ENCODE measurements around the gene PI4KA.
"Not testable (repeated sequence)": the region's sequence is repeated elsewhere in the genome, so short reads cannot be mapped to it uniquely, and the experiment has no call there.

Gene PI4KA

DNA sequence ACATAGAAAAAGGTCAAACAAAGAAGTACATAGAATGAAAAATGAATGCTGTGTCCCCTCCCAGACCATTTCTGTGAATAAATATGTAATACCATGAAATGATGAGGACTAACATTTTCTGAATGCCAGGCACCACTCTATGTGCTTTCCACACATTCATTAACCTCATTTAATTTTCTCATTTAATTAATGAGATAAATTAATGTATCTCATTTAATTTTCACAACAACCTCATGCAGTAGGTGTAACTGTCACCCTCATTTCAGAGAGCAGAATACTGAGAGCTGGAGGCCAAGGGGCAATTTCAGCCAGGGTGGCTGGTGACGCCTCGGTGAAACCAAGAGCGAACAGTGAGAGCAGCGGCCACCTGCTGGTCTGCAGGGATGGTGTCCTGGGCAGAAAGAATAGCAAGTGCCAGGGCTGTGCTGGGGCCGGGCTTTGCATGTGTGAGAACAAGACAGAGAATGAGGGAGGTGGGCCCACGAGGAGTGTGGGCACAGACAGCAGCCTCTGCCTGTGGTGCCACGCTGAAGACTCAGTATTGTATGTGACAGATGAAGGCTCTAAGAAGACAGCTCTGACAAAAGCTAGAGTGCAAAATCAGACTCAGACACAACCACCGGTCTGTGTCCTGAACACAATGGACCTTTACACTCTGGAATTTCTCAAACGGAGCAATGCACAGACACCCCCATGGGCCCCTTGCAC is 86.5 kb downstream of the PI4KA start:
- no peak for TF ChIP-seq MAX (IDR thresholded peaks at IDR 0.05; ENCODE audit: low read depth, low read length)
- TF ChIP-seq, protein P1, sequence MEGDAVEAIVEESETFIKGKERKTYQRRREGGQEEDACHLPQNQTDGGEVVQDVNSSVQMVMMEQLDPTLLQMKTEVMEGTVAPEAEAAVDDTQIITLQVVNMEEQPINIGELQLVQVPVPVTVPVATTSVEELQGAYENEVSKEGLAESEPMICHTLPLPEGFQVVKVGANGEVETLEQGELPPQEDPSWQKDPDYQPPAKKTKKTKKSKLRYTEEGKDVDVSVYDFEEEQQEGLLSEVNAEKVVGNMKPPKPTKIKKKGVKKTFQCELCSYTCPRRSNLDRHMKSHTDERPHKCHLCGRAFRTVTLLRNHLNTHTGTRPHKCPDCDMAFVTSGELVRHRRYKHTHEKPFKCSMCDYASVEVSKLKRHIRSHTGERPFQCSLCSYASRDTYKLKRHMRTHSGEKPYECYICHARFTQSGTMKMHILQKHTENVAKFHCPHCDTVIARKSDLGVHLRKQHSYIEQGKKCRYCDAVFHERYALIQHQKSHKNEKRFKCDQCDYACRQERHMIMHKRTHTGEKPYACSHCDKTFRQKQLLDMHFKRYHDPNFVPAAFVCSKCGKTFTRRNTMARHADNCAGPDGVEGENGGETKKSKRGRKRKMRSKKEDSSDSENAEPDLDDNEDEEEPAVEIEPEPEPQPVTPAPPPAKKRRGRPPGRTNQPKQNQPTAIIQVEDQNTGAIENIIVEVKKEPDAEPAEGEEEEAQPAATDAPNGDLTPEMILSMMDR (IDR thresholded peaks at IDR 0.05; ENCODE audit: low read depth, low read length), result no peak
- no peak for TF ChIP-seq POLR2A (IDR thresholded peaks at IDR 0.05; ENCODE audit: extremely low read depth, insufficient read length)
- no peak for TF ChIP-seq MYC (IDR thresholded peaks at IDR 0.05; ENCODE audit: low read depth, low read length)
- H3K4me3 ChIP-seq (ENCODE audit: low read depth, low read length), result no peak overlapping the region
- no peak for DNase-seq (ENCODE audit: low read depth)

DNA sequence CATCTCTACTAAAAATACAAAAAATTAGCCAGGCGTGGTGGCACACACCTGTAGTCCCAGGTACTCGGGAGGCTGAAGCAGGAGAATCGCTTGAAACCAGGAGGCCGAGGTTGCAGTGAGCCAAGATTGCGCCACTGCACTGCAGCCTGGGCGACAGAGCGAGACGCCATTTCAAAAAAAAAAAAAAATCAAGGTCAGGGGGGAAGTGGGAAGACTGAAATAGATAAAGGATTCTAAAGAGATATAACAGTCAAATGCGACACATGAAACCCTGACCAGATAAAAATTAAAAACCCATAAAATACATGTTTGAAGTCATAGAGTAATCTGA is 89.2 kb downstream of the PI4KA start:
- not testable (repeated sequence) for H3K4me3 ChIP-seq (ENCODE audit: low read depth, low read length); DNase-seq (ENCODE audit: low read depth)

DNA sequence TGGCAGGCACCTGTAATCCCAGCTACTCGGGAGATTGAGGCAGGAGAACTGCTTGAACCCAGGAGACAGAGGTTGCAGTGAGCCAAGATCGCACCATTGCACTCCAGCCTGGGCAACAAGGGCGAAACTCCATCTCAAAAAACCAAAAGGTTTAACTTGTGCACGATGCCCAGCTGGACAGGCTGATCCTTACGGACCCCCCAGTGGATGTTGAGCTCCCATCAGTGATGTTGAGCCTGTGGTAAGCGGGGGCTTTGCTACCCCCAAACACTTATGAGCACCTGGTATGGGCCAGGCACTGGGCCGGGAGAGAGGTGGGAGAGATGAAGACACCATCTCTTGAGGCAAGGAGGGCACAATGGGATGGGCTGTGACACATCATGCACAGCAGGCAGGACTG is 92.1 kb downstream of the PI4KA start:
- no peak overlapping the region for H3K4me3 ChIP-seq (ENCODE audit: low read depth, low read length)
- TF ChIP-seq, protein P1 (IDR thresholded peaks at IDR 0.05; ENCODE audit: low read depth, low read length), result no peak
- TF ChIP-seq POLR2A (IDR thresholded peaks at IDR 0.05; ENCODE audit: extremely low read depth, insufficient read length), result no peak
- TF ChIP-seq MAX (IDR thresholded peaks at IDR 0.05; ENCODE audit: low read depth, low read length), result no peak
- TF ChIP-seq MYC (IDR thresholded peaks at IDR 0.05; ENCODE audit: low read depth, low read length), result no peak
- no peak for DNase-seq (ENCODE audit: low read depth)

DNA sequence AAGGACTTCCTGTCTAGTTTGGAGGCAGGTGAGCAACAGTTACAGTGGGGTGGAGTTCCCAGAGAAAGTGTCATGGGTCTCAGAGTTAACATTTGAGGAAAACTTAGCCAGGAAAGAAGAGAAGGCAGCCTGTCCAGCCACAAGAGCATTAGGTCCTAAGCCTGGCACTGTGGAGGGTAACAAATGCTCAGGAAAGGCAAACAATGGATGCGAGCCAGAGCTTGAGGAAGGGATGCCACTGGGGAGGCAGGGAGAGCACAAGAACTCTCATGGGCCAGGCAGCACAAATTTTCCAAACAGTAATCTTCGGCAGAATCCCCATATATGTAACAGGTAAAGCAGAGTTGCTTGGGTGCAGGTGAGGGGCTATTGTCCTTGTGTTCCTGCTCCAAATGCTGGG is 92.7 kb downstream of the PI4KA start:
- DNase-seq (ENCODE audit: low read depth), result no peak
- H3K4me3 ChIP-seq (ENCODE audit: low read depth, low read length), result no peak overlapping the region
- no peak for TF ChIP-seq POLR2A (IDR thresholded peaks at IDR 0.05; ENCODE audit: extremely low read depth, insufficient read length)
- no peak for TF ChIP-seq MYC (IDR thresholded peaks at IDR 0.05; ENCODE audit: low read depth, low read length)
- TF ChIP-seq, protein P1 (IDR thresholded peaks at IDR 0.05; ENCODE audit: low read depth, low read length), result no peak
- no peak for TF ChIP-seq MAX (IDR thresholded peaks at IDR 0.05; ENCODE audit: low read depth, low read length)

DNA sequence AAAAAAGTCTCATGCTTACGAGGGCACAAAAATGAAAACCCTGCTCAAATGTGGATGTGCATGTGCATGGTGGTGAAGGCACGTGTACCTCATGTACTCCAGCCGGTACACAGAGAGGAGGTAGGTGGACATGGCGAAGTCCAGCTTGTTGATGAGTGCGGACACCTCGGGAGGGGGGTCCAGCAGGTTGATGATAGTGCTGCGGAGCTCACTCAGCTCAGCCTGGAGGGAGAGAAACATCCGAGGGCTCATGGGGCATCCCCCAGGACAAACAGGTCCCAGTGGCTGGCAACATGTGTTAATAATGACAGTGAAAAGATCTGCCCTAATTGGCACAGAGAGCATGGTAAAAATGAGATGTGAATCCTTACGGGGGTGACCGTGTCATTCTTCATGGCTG is 93.9 kb downstream of the PI4KA start:
- no peak overlapping the region for H3K4me3 ChIP-seq (ENCODE audit: low read depth, low read length)
- no peak for DNase-seq (ENCODE audit: low read depth)

GRCh38 chr22:20764471-20764720 is 94.2 kb downstream of the PI4KA start:
- H3K4me3 ChIP-seq (ENCODE audit: low read depth, low read length), result no peak overlapping the region
- no peak for DNase-seq (ENCODE audit: low read depth)
- TF ChIP-seq, protein P1 (IDR thresholded peaks at IDR 0.05; ENCODE audit: low read depth, low read length), result no peak
- TF ChIP-seq POLR2A (IDR thresholded peaks at IDR 0.05; ENCODE audit: extremely low read depth, insufficient read length) (no peak), MYC (IDR thresholded peaks at IDR 0.05; ENCODE audit: low read depth, low read length) (no peak), MAX (IDR thresholded peaks at IDR 0.05; ENCODE audit: low read depth, low read length) (no peak)

More for the DNA sequence above, 93.9 kb downstream of the PI4KA start:
- TF ChIP-seq, protein P1 (IDR thresholded peaks at IDR 0.05; ENCODE audit: low read depth, low read length), result no peak
- TF ChIP-seq POLR2A (IDR thresholded peaks at IDR 0.05; ENCODE audit: extremely low read depth, insufficient read length) (no peak), MAX (IDR thresholded peaks at IDR 0.05; ENCODE audit: low read depth, low read length) (no peak), MYC (IDR thresholded peaks at IDR 0.05; ENCODE audit: low read depth, low read length) (no peak)

Data from NB4 (cell line).